ENCODE data around the gene TSC2. TPM values are rescaled to one million over a fixed set of nuclear protein-coding genes. Genes with fewer than 3 reads are reported as not detected.

TSC2 gene
- total and polyA plus RNA-seq, 9 of the 15 experiments (the other 6 are each of a cell fraction or from before 2014, with no cell fraction given), result 1.3 to 68.1 (median 16.6) TPM

GRCh38 chr16:2037115-2037514, 10.7 kb upstream of the TSC2 start:
- intact Hi-C loops (cut with micrococcal nuclease), result no loop called here
- Histone ChIP-seq H3K4me3 (no peak overlapping the region), H3K27ac (ENCODE audit: extremely low read depth, low read depth, low read length) (no peak overlapping the region), H3K27me3 (ENCODE audit: control insufficient read depth in 2 of 2, insufficient read depth in 2 of 2, low read length in 2 of 2) (no peaks in the 10 kb centered on the region), H3K9me3 (replicated peaks; ENCODE audit: control insufficient read depth, insufficient read depth, low read depth, low read length) (no peaks in the 10 kb centered on the region), H3K79me2 (ENCODE audit: control insufficient read depth, insufficient read depth, low read length) (peaks cover 8% of the 10 kb centered on the region; the same call in 1 of the 3 replicates), H3K36me3 (ENCODE audit: control insufficient read depth, insufficient read depth, low read length) (peaks cover 16% of the 10 kb centered on the region; the same call in 1 of the 3 replicates), H3K9me1 (ENCODE audit: control insufficient read depth, insufficient read depth, low read length) (no peaks in the 10 kb centered on the region), H4K20me1 (replicated peaks; ENCODE audit: control insufficient read depth, insufficient read depth, low read length) (no peaks in the 10 kb centered on the region), H2AFZ (ENCODE audit: low read depth, low read length) (no peak overlapping the region), H3K9ac (ENCODE audit: insufficient read depth in 1 of 2, low read depth in 2 of 2, low read length in 2 of 2) (peak overlapping the region in 1 of 2 experiments; percentile 52; a peak in 1 of 4 replicates), H3K4me2 (ENCODE audit: insufficient read depth, low read length) (no peak overlapping the region), H3K4me1 (replicated peaks in 1 of 2; ENCODE audit: control insufficient read depth in 2 of 2, insufficient read depth in 2 of 2, low read length in 2 of 2) (peaks cover 14 to 96% of the 10 kb centered on the region in 2 experiments)
- WGBS (ENCODE audit: insufficient coverage, low coverage, missing lambda C conversion rate), result 87% methylated on average over 12 of the region's 15 CpGs
- ChIA-PET CTCF (ENCODE audit: low intra/inter-chr PET ratio) (no interaction called here), POLR2A (interaction anchor here (0.5 to 1.3 kb wide), 4 partner anchors 10 to 118 kb away, joined by 3 to 6 read pairs (median 4); partner anchors contain the start of genes NTHL1 and TSC2)
- ATAC-seq (no peak), FAIRE-seq (no peak), DNase-seq (ENCODE audit: extremely low read depth in 1 of 4, low spot score in 3 of 4) (no peak)
- no TSS peak for BruUV-seq (replicated peaks)
- in situ Hi-C loops (cut with MboI), result no loop called here
- no peak for TF ChIP-seq SREBF1 (IDR thresholded peaks at IDR 0.05; ENCODE audit: borderline replicate concordance, low read depth, low read length)
- TF ChIP-seq ZNF740 (CRISPR knock-in tag; IDR thresholded peaks at IDR 0.05), result 0 out of 2 replicates have a peak, but pooled peaks have one; percentile 35
- TF ChIP-seq ZNF740 (tag; IDR thresholded peaks at IDR 0.05), result no peak

Measured in K562 (cell line).